Adrenal gland (tissue), 12 donors: Measurements from ENCODE around the gene ITPR1. TPM values are rescaled to one million over a fixed set of nuclear protein-coding genes. Genes with fewer than 3 reads are reported as not detected.

Source experiments
- DNase-seq, 7 donors: peaks; one replicate each; pipeline ENCODE4 v3.0.0-alpha.2; 2019 to 2020
- H3K27ac ChIP-seq, 5 donors: fragments of 200-600 bp; sonication (generic) in 4 of 5; 1 replicate in 3 of 5; 2 replicates in 2 of 5; pipeline versions ENCODE4 v1.5.1 to v1.8.0; 2016 to 2020; ENCODE audit warnings: mild to moderate bottlenecking in 1 of 5
- H3K27me3 ChIP-seq: fragments of 200-600 bp; 2 replicates; pipeline ENCODE4 v1.8.0; 2021
- H3K36me3 ChIP-seq, 2 donors: fragments of 200-600 bp; replicated peaks in 1 of 2; 1 replicate in 1 of 2; 2 replicates in 1 of 2; pipeline versions ENCODE4 v1.5.1 to v1.8.0; 2018 to 2022
- H3K4me1 ChIP-seq, 2 donors: fragments of 200-600 bp; replicated peaks in 1 of 2; 1 replicate in 1 of 2; 2 replicates in 1 of 2; pipeline versions ENCODE4 v1.5.1 to v1.8.0; 2018 to 2021
- H3K4me3 ChIP-seq, 4 donors: fragments of 200-600 bp; sonication (generic) in 3 of 4; one replicate each; pipeline ENCODE4 v1.5.1; 2016 to 2018
- H3K9me3 ChIP-seq, 3 donors: fragments of 200-600 bp; sonication (generic) in 1 of 3; replicated peaks in 1 of 3; 1 replicate in 2 of 3; 2 replicates in 1 of 3; pipeline versions ENCODE4 v1.5.1 to v1.8.0; 2016 to 2021
- POLR2A ChIP-seq, 2 donors: fragments of 450-650 bp; IDR thresholded peaks; one replicate each; pipeline ENCODE4 v1.6.1; 2017; ENCODE audit warnings: antibody characterized with exemption in 2 of 2, mild to moderate bottlenecking in 2 of 2, moderate library complexity in 1 of 2
- WGBS, 4 donors: extraction: QIAGEN DNeasy Blood & Tissue Kit in 2 of 4; methylation state at CpG; one replicate each; pipeline versions ENCODE4 v1.1.5 to v1.1.7; 2013 to 2017; 5-methylcytosine and 5-hydroxymethylcytosine counted together
- intact Hi-C, 2 donors: fragments of 100-400 bp; cut with DNase I; formaldehyde crosslinking; loops; one replicate each; pipeline versions ENCODE4 v1.14.1 to v1.15.0; 2022 to 2023
- polyA plus RNA-seq, 3 donors: library from polyadenylated mRNA; stranded (reverse); fragments of 200-250 nt in 2 of 3; fragments of 350-450 nt in 1 of 3; fragmentation: Illumina TruSeq in 1 of 3; extraction: RNeasy Lipid Tissue Mini Kit (QIAGEN cat#74804) in 1 of 3; gene quantifications; one replicate each; pipeline ENCODE4 v1.2.3, GENCODE V29; 2013 to 2014
- total RNA-seq, 9 donors: library from RNA; depleted of rRNA in 4 of 9; stranded (reverse); fragments of >200 nt in 4 of 9; fragments of 120-200 nt in 1 of 9; fragmentation: NEBNext Ultra II Directional in 1 of 9; extraction: Animal tissue kit (Norgen Biotek cat#: 25700) in 1 of 9; gene quantifications; one replicate each; pipeline versions ENCODE4 v1.1.0 to v1.2.4, GENCODE V29; 2013 to 2023
- TF ChIP-seq, protein P1 (sequence below), 6 experiments: fragments of 450-650 bp in 4 of 6; fragments of 200-600 bp in 2 of 6; sonication (generic) in 1 of 6; IDR thresholded peaks; 1 replicate in 5 of 6; 2 replicates in 1 of 6; pipeline versions ENCODE4 v1.5.1 to v1.8.0; 2016 to 2021; ENCODE audit warnings: antibody characterized with exemption in 6 of 6, mild to moderate bottlenecking in 2 of 6, moderate library complexity in 1 of 6
- donor health status: healthy with polysubstance abuse.
- donor health status: Bipolar disorder and iron deficiency.
- donor health status: DM: yes; HTN: yes; CAD: no.
- donor health status: DM: no; HTN: no; CAD: no.
- donor health status: DM: no; HTN: no; CAD: no.
- donor health status: DM: yes; HTN: yes; CAD: no.

The ITPR1 gene
- total and polyA plus RNA-seq, 12 donors: 21.6 to 198 (median 76.6) TPM

DNA sequence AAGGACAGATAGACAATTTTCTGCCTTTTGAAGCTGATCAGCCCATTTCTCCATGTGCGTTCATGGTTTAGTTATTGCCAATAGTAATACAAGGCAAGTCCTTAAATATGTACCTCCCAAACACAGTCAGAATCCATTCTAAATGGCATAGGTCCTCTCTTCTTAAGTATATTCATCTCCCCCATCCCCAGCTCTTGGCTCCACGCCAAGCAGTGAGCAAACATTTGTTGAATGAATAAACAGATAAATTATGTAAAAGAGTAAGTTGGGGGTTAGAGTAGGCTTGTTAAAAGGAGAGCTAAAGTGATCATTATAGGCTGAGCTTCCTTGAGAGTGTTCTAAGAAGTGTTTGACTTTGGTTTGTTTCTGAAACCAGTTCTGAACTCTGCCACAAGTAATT, 241.3 kb downstream of the ITPR1 start:
- WGBS, 4 donors: 82 to 88% (median 85%) methylated on average over 2 of the region's 2 CpGs
- H3K4me1 ChIP-seq: peaks cover 0 to 4% of the 10 kb centered on the region in 2 donors
- TF ChIP-seq POLR2A (IDR thresholded peaks at IDR 0.05): no peak
- TF ChIP-seq, protein P1, sequence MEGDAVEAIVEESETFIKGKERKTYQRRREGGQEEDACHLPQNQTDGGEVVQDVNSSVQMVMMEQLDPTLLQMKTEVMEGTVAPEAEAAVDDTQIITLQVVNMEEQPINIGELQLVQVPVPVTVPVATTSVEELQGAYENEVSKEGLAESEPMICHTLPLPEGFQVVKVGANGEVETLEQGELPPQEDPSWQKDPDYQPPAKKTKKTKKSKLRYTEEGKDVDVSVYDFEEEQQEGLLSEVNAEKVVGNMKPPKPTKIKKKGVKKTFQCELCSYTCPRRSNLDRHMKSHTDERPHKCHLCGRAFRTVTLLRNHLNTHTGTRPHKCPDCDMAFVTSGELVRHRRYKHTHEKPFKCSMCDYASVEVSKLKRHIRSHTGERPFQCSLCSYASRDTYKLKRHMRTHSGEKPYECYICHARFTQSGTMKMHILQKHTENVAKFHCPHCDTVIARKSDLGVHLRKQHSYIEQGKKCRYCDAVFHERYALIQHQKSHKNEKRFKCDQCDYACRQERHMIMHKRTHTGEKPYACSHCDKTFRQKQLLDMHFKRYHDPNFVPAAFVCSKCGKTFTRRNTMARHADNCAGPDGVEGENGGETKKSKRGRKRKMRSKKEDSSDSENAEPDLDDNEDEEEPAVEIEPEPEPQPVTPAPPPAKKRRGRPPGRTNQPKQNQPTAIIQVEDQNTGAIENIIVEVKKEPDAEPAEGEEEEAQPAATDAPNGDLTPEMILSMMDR (IDR thresholded peaks at IDR 0.05): no peak

DNA sequence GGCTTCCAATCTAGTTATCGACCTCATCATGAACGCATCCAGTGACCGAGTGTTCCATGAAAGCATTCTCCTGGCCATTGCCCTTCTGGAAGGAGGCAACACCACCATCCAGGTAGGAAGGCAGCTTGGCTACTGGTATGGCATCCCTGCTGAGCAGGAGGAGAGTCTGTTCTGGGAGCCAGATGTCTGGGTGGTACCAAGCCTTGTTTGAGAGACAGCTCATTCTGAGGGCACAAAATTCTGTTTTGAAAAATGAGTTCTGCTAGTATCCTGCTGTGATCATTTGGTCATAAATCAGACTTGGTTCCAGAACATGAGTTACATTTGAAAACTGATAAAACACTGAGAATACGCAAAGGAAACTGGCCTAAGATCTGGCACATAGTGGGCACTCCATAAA, 242.1 kb downstream of the ITPR1 start:
- intact Hi-C loops: no loop called here
- Histone ChIP-seq H3K4me3 (no peak overlapping the region), H3K27me3 (no peaks in the 10 kb centered on the region), H3K9me3 (no peaks in the 10 kb centered on the region), H3K27ac (no peak overlapping the region), H3K36me3 (peaks cover 0 to 5% of the 10 kb centered on the region in 2 donors), H3K4me1 (peaks cover 0 to 6% of the 10 kb centered on the region in 2 donors)
- whole genome bisulfite sequencing, 4 donors: 81 to 91% (median 86%) methylated on average over 4 of the region's 4 CpGs
- no peak for TF ChIP-seq POLR2A (IDR thresholded peaks at IDR 0.05)
- no peak for DNase-seq

More for the DNA sequence above, 241.3 kb downstream of the ITPR1 start:
- intact Hi-C loops: no loop called here
- Histone ChIP-seq H3K27me3 (no peaks in the 10 kb centered on the region), H3K4me3 (no peak overlapping the region), H3K9me3 (no peaks in the 10 kb centered on the region), H3K27ac (no peak overlapping the region), H3K36me3 (peaks cover 0 to 5% of the 10 kb centered on the region in 2 donors)
- no peak for DNase-seq

DNA sequence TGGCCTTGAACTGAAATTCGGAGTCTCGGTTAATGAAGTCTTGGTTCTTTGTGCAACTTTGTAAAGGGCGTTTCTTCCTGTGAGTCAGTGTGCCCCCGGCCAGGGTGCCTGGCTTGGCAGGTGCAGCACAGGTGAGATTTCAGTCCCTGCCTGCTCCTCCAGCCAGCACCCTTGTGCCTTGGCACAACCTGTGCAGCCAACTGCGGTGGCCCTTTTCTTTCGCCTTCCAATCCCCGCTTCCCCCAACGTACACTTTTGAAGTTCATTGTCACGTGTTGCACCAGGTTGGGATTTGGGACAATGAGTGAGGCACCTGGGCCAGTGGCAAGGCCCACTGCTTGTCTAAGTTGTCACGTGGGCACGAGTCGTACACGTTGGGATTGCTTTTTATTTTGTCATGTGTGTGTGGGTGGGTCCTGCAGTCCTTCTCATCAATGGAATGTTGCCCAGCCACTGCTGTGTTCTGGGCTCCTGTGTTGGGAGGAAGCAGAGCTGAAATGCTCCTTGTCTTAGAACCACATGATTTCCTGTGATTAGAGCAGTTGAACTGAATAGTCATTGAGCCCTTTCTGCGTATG, 243.2 kb downstream of the ITPR1 start:
- H3K27ac ChIP-seq: no peak overlapping the region
- no peaks in the 10 kb centered on the region for H3K27me3 ChIP-seq
- no peak for TF ChIP-seq POLR2A (IDR thresholded peaks at IDR 0.05)
- TF ChIP-seq, protein P1 (IDR thresholded peaks at IDR 0.05): no peak
- DNase-seq: no peak
- peaks cover 3 to 17% of the 10 kb centered on the region in 2 donors for H3K4me1 ChIP-seq
- intact Hi-C loops: no loop called here
- no peaks in the 10 kb centered on the region for H3K9me3 ChIP-seq
- H3K4me3 ChIP-seq: no peak overlapping the region
- WGBS, 4 donors: 82 to 88% (median 85%) methylated on average over 14 of the region's 14 CpGs
- H3K36me3 ChIP-seq: peaks cover 0 to 5% of the 10 kb centered on the region in 2 donors

DNA sequence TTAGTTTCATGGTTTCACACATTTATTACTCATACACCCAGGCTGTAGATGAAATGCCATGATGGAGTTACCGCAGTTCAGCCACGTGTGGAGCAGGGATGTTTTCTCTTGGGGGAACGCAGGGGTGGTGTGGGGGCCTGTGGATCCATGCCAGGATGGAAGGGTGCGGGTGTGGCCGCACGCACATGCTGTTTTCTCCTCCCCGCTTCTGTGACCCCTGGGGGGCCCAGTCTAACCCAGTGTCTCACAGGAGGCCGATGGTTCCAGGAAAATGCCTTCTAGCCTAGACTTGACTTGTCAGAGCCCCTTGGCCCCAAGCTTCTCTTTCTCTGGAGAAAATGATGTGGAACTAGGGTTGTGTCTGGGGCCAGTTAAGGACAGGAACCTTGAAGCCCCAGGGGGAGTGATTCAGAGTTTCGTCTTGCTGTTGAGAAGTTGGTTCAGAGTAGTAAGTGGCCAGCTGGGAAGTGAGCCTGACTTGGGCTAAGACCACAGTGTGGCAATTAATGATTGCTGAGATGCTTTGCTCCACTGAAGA, 245.7 kb downstream of the ITPR1 start:
- Histone ChIP-seq H3K4me3 (no peak overlapping the region), H3K27me3 (no peaks in the 10 kb centered on the region), H3K27ac (no peak overlapping the region), H3K36me3 (peaks cover 0 to 5% of the 10 kb centered on the region in 2 donors), H3K9me3 (no peaks in the 10 kb centered on the region), H3K4me1 (peaks cover 13 to 29% of the 10 kb centered on the region in 2 donors)
- intact Hi-C loops: no loop called here
- DNase-seq: peak in 2 of 7 donors; percentile 47 to 48
- 87 to 94% (median 89%) methylated on average over 7 to 9 of the region's 9 CpGs for WGBS, 4 donors
- TF ChIP-seq, protein P1 (IDR thresholded peaks at IDR 0.05): no peak
- TF ChIP-seq POLR2A (IDR thresholded peaks at IDR 0.05): no peak
